Smooth muscle cell (in vitro differentiated cells): ENCODE measurements around the gene HARS1. TPM values are rescaled to one million over a fixed set of nuclear protein-coding genes. Genes with fewer than 3 reads are reported as not detected.

Source experiments
- DNase-seq: peaks from one replicate; lab custom pipeline; 2025; ENCODE audit not compliant: unreplicated experiment; lab: John Stamatoyannopoulos, UW
- H2AFZ ChIP-seq: fragments of 200-600 bp; sonication (generic); 2 replicates; pipeline ENCODE4 v1.6.0; 2016; ENCODE audit warnings: antibody characterized with exemption, low read depth, mild to moderate bottlenecking
- H3F3A ChIP-seq: fragments of 200-600 bp; sonication (generic); 2 replicates; pipeline ENCODE4 v1.6.0; 2017; ENCODE audit warnings: antibody characterized with exemption, low read depth
- H3K27ac ChIP-seq: fragments of 200-600 bp; sonication (generic); 2 replicates; pipeline ENCODE4 v1.5.1; 2016; ENCODE audit warnings: low read depth, mild to moderate bottlenecking
- H3K27me3 ChIP-seq: fragments of 200-600 bp; sonication (generic); 2 replicates; pipeline ENCODE4 v1.6.1; 2016; ENCODE audit warnings: low read depth, mild to moderate bottlenecking
- H3K36me3 ChIP-seq: fragments of 200-600 bp; sonication (generic); 2 replicates; pipeline ENCODE4 v1.5.1; 2016; ENCODE audit warnings: low read depth
- H3K4me1 ChIP-seq: fragments of 200-600 bp; sonication (generic); 2 replicates; pipeline ENCODE4 v1.5.1; 2016; ENCODE audit warnings: low read depth
- H3K4me2 ChIP-seq: fragments of 200-600 bp; sonication (generic); 2 replicates; pipeline ENCODE4 v1.6.0; 2016; ENCODE audit warnings: mild to moderate bottlenecking
- H3K4me3 ChIP-seq: fragments of 200-600 bp; sonication (generic); 2 replicates; pipeline ENCODE4 v1.5.1; 2016; ENCODE audit warnings: mild to moderate bottlenecking
- H3K79me2 ChIP-seq: fragments of 200-600 bp; sonication (generic); 2 replicates; pipeline ENCODE4 v1.6.0; 2016; ENCODE audit warnings: low read depth, mild to moderate bottlenecking
- H3K9ac ChIP-seq: fragments of 200-600 bp; sonication (generic); 2 replicates; pipeline ENCODE4 v1.6.0; 2016; ENCODE audit warnings: low read depth
- H3K9me3 ChIP-seq: fragments of 200-600 bp; sonication (generic); replicated peaks from 2 replicates; pipeline ENCODE4 v1.5.1; 2016; ENCODE audit warnings: low read depth
- H4K20me1 ChIP-seq: fragments of 200-600 bp; sonication (generic); 2 replicates; pipeline ENCODE4 v1.6.0; 2016; ENCODE audit warnings: low read depth
- WGBS: methylation state at CpG from one replicate; pipeline ENCODE4 v1.1.7; 2016; ENCODE audit warnings: low lambda C conversion rate; 5-methylcytosine and 5-hydroxymethylcytosine counted together
- polyA plus RNA-seq: library from polyadenylated mRNA; unstranded; fragments of >200 nt; fragmentation: Nextera tagmentation; extraction: Ambion mirVana; gene quantifications from 2 replicates; pipeline ENCODE4 v1.2.1, GENCODE V29; 2016
- total RNA-seq: library from RNA; depleted of rRNA; stranded (reverse); fragments of >200 nt; gene quantifications from 2 replicates; pipeline ENCODE4 v1.2.3, GENCODE V29; 2014
- TF ChIP-seq, protein P1 (sequence below): fragments of 200-600 bp; sonication (generic); IDR thresholded peaks from 2 replicates; pipeline ENCODE4 v1.5.1; 2017; ENCODE audit warnings: borderline replicate concordance, mild to moderate bottlenecking, antibody characterized with exemption; ENCODE audit not compliant: insufficient read depth, poor library complexity, severe bottlenecking

HARS1 gene
- total and polyA plus RNA-seq, 2 experiments from 2014 or later = 29.4 to 72.1 TPM

- Histone ChIP-seq H2AFZ (no peak overlapping the region), H3K9ac (no peak overlapping the region), H4K20me1 (no peaks in the 10 kb centered on the region), H3F3A (peaks cover 25% of the 10 kb centered on the region), H3K79me2 (peaks cover 47% of the 10 kb centered on the region), H3K4me3 (no peak overlapping the region), H3K9me3 (no peaks in the 10 kb centered on the region), H3K4me1 (peaks cover 12% of the 10 kb centered on the region), H3K27ac (no peak overlapping the region), H3K36me3 (no peaks in the 10 kb centered on the region), H3K27me3 (no peaks in the 10 kb centered on the region), H3K4me2 (no peak overlapping the region)
- DNase-seq = no peak
- WGBS = 96% methylated on average over 5 of the region's 5 CpGs
- TF ChIP-seq, protein P1, sequence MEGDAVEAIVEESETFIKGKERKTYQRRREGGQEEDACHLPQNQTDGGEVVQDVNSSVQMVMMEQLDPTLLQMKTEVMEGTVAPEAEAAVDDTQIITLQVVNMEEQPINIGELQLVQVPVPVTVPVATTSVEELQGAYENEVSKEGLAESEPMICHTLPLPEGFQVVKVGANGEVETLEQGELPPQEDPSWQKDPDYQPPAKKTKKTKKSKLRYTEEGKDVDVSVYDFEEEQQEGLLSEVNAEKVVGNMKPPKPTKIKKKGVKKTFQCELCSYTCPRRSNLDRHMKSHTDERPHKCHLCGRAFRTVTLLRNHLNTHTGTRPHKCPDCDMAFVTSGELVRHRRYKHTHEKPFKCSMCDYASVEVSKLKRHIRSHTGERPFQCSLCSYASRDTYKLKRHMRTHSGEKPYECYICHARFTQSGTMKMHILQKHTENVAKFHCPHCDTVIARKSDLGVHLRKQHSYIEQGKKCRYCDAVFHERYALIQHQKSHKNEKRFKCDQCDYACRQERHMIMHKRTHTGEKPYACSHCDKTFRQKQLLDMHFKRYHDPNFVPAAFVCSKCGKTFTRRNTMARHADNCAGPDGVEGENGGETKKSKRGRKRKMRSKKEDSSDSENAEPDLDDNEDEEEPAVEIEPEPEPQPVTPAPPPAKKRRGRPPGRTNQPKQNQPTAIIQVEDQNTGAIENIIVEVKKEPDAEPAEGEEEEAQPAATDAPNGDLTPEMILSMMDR = no peak
These were observed 3.1 kb upstream of the HARS1 start for GRCh38 chr5:140694276-140694675.

GRCh38 chr5:140690376-140690932, 716 bp downstream of the HARS1 start:
- peak overlapping the region; percentile 69 for H3K27ac ChIP-seq
- no peak for DNase-seq
- peak overlapping the region; percentile 80 for H3K4me3 ChIP-seq
- H3K9me3 ChIP-seq = no peaks in the 10 kb centered on the region
- 73% methylated on average over 8 of the region's 8 CpGs for WGBS
- H3K36me3 ChIP-seq = no peaks in the 10 kb centered on the region
- TF ChIP-seq, protein P1 = no peak
- H3K79me2 ChIP-seq = peaks cover 75% of the 10 kb centered on the region
- H2AFZ ChIP-seq = peak overlapping the region; percentile 73
- no peaks in the 10 kb centered on the region for H3F3A ChIP-seq
- peaks cover 12% of the 10 kb centered on the region for H3K4me1 ChIP-seq
- peak overlapping the region; percentile 73 for H3K9ac ChIP-seq
- H3K4me2 ChIP-seq = peak overlapping the region; percentile 88
- H4K20me1 ChIP-seq = no peaks in the 10 kb centered on the region
- H3K27me3 ChIP-seq = no peaks in the 10 kb centered on the region

- Histone ChIP-seq H3K27ac (no peak overlapping the region), H3K4me3 (no peak overlapping the region), H3K79me2 (no peaks in the 10 kb centered on the region), H2AFZ (no peak overlapping the region), H3K36me3 (no peaks in the 10 kb centered on the region), H3K4me2 (no peak overlapping the region), H3K4me1 (no peaks in the 10 kb centered on the region), H3F3A (peaks cover 12% of the 10 kb centered on the region), H3K9me3 (no peaks in the 10 kb centered on the region), H3K27me3 (no peaks in the 10 kb centered on the region), H3K9ac (no peak overlapping the region), H4K20me1 (no peaks in the 10 kb centered on the region)
- TF ChIP-seq, protein P1 = no peak
- no peak for DNase-seq
- WGBS = 97% methylated on average over 7 of the region's 7 CpGs
These were observed 12.2 kb downstream of the HARS1 start for GRCh38 chr5:140678993-140679392.

- 83% methylated on average over 3 of the region's 3 CpGs for WGBS
- no peaks in the 10 kb centered on the region for H3K36me3 ChIP-seq
- H3K4me3 ChIP-seq = no peak overlapping the region
- H3F3A ChIP-seq = peaks cover 12% of the 10 kb centered on the region
- H3K79me2 ChIP-seq = no peaks in the 10 kb centered on the region
- no peak for DNase-seq
- no peak overlapping the region for H3K9ac ChIP-seq
- TF ChIP-seq, protein P1 = no peak
- H2AFZ ChIP-seq = no peak overlapping the region
- no peaks in the 10 kb centered on the region for H4K20me1 ChIP-seq
- no peak overlapping the region for H3K4me2 ChIP-seq
- H3K27me3 ChIP-seq = no peaks in the 10 kb centered on the region
- H3K27ac ChIP-seq = no peak overlapping the region
- no peaks in the 10 kb centered on the region for H3K4me1 ChIP-seq
- H3K9me3 ChIP-seq = no peaks in the 10 kb centered on the region
These were observed 13.2 kb downstream of the HARS1 start for GRCh38 chr5:140677947-140678346.
